SK-N-SH (cell line): ENCODE data around the gene SRF. TPM values are rescaled to one million over a fixed set of nuclear protein-coding genes. Genes with fewer than 3 reads are reported as not detected.

Experiments used
- CTCF ChIA-PET: fragments of 300-600, 350-600 bp; formaldehyde crosslinking; extraction: SDS; loops from one replicate; lab custom pipeline; 2021; lab: Yijun Ruan, JAX
- POLR2A ChIA-PET: fragments of 350-600 bp; sonication (Branson Sonifier 250); formaldehyde crosslinking; extraction: SDS; loops from one replicate; lab custom pipeline; 2020; ENCODE audit warnings: antibody characterized with exemption, inconsistent platforms; lab: Yijun Ruan, JAX
- DNase-seq: peaks from one replicate; pipeline ENCODE4 v3.0.0; 2012
- H2AFZ ChIP-seq: fragments of 200-600 bp; sonication (generic); 2 replicates; pipeline ENCODE4 v1.8.1; 2016; ENCODE audit warnings: antibody characterized with exemption, mild to moderate bottlenecking, low read depth
- H3F3A ChIP-seq: fragments of 200-600 bp; sonication (generic); replicated peaks from 2 replicates; pipeline ENCODE3; 2016; ENCODE audit warnings: antibody characterized with exemption, mild to moderate bottlenecking; ENCODE audit not compliant: insufficient read depth
- H3K27ac ChIP-seq, 2 experiments: fragments of 200-500 bp in 1 of 2; fragments of 200-600 bp in 1 of 2; sonication (Bioruptor generic) in 1 of 2; sonication (generic), shearing (Covaris generic) in 1 of 2; 2 replicates each; pipeline versions ENCODE4 v1.5.1 to v1.6.1; 2014 to 2016; ENCODE audit warnings: low read depth in 2 of 2, inconsistent platforms in 1 of 2, low read length in 1 of 2, mild to moderate bottlenecking in 1 of 2, mixed read lengths in 1 of 2
- H3K27me3 ChIP-seq: fragments of 200-600 bp; sonication (generic), shearing (Covaris generic); 2 replicates; pipeline ENCODE4 v1.6.1; 2016; ENCODE audit warnings: mixed run types; ENCODE audit not compliant: insufficient read depth
- H3K36me3 ChIP-seq, 2 experiments: fragments of 200-500 bp in 1 of 2; fragments of 200-600 bp in 1 of 2; sonication (Bioruptor generic) in 1 of 2; sonication (generic) in 1 of 2; replicated peaks in 1 of 2; 2 replicates each; pipeline versions ENCODE3 to v1.5.1; 2014 to 2016; ENCODE audit warnings: low read length in 1 of 2, mild to moderate bottlenecking in 1 of 2; ENCODE audit not compliant: insufficient read depth in 2 of 2, control insufficient read depth in 1 of 2
- H3K4me1 ChIP-seq, 2 experiments: fragments of 200-500 bp in 1 of 2; fragments of 200-600 bp in 1 of 2; sonication (Bioruptor generic) in 1 of 2; sonication (generic), shearing (Covaris generic) in 1 of 2; 2 replicates each; pipeline versions ENCODE4 v1.5.1 to v1.6.1; 2014 to 2016; ENCODE audit warnings: low read depth in 1 of 2, low read length in 1 of 2, mixed run types in 1 of 2; ENCODE audit not compliant: insufficient read depth in 2 of 2, control insufficient read depth in 1 of 2
- H3K4me2 ChIP-seq: fragments of 200-600 bp; sonication (generic), shearing (Covaris generic); 2 replicates; pipeline ENCODE4 v1.6.1; 2017; ENCODE audit warnings: mixed run types
- H3K4me3 ChIP-seq, 2 experiments: fragments of 200-500 bp in 1 of 2; fragments of 200-600 bp in 1 of 2; sonication (Bioruptor generic) in 1 of 2; sonication (generic), shearing (Covaris generic) in 1 of 2; 2 replicates each; pipeline versions ENCODE4 v1.5.1 to v1.8.1; 2014 to 2016; ENCODE audit warnings: low read depth in 2 of 2, inconsistent platforms in 1 of 2, low read length in 1 of 2, mild to moderate bottlenecking in 1 of 2, mixed read lengths in 1 of 2, moderate library complexity in 1 of 2
- H3K79me2 ChIP-seq: fragments of 200-600 bp; sonication (generic); 2 replicates; pipeline ENCODE4 v1.8.1; 2017; ENCODE audit warnings: mild to moderate bottlenecking; ENCODE audit not compliant: insufficient read depth
- H3K9ac ChIP-seq: fragments of 200-600 bp; sonication (generic); 2 replicates; pipeline ENCODE4 v1.6.1; 2017; ENCODE audit warnings: mixed run types
- H3K9me2 ChIP-seq: fragments of 200-600 bp; sonication (generic); 2 replicates; pipeline ENCODE4 v1.6.1; 2017; ENCODE audit warnings: mixed run types
- H3K9me3 ChIP-seq: fragments of 200-600 bp; sonication (generic); 2 replicates; pipeline ENCODE4 v1.6.1; 2017; ENCODE audit warnings: mixed run types, mild to moderate bottlenecking, moderate library complexity
- H4K20me1 ChIP-seq: fragments of 200-600 bp; sonication (generic); 2 replicates; pipeline ENCODE4 v1.6.1; 2017; ENCODE audit warnings: mild to moderate bottlenecking, mixed run types; ENCODE audit not compliant: insufficient read depth
- CHD2 ChIP-seq: fragments of 150-350 bp; IDR thresholded peaks from 2 replicates; pipeline ENCODE4 v1.6.1; 2018; ENCODE audit warnings: low read length; ENCODE audit not compliant: partially characterized antibody
- EP300 ChIP-seq, 2 experiments: IDR thresholded peaks; 2 replicates each; pipeline versions ENCODE4 v1.4.0 to v1.6.1; 2012; ENCODE audit warnings: borderline replicate concordance in 1 of 2, low read depth in 1 of 2, low read length in 1 of 2
- EZH2phosphoT487 ChIP-seq: fragments of 200-600 bp; sonication (generic); IDR thresholded peaks from 2 replicates; pipeline ENCODE4 v1.6.1; 2017; ENCODE audit warnings: low read depth, mixed run types, mild to moderate bottlenecking, antibody characterized with exemption, moderate library complexity, borderline replicate concordance
- FOXM1 ChIP-seq: IDR thresholded peaks from 2 replicates; pipeline ENCODE4 v1.4.0; 2012; ENCODE audit warnings: low read depth, mild to moderate bottlenecking
- GABPA ChIP-seq: IDR thresholded peaks from 2 replicates; pipeline ENCODE4 v1.4.0; 2012; ENCODE audit warnings: low read depth, mild to moderate bottlenecking
- GATA2 ChIP-seq: sonication (generic); formaldehyde crosslinking; IDR thresholded peaks from 2 replicates; pipeline ENCODE4 v1.5.0; 2020; ENCODE audit warnings: mild to moderate bottlenecking, missing genetic modification reagents
- JUND ChIP-seq: IDR thresholded peaks from 2 replicates; pipeline ENCODE4 v1.4.0; 2012
- MEF2A ChIP-seq: IDR thresholded peaks from 2 replicates; pipeline ENCODE4 v1.4.0; 2012; ENCODE audit warnings: low read depth, borderline replicate concordance
- POLR2AphosphoS5 ChIP-seq: IDR thresholded peaks from 2 replicates; pipeline ENCODE4 v1.6.1; 2012; ENCODE audit warnings: low read depth, low read length
- RXRA ChIP-seq: IDR thresholded peaks from 2 replicates; pipeline ENCODE4 v1.4.0; 2012; ENCODE audit warnings: low read depth, mild to moderate bottlenecking, borderline replicate concordance
- TAF1 ChIP-seq: IDR thresholded peaks from 2 replicates; pipeline ENCODE4 v1.6.1; 2012; ENCODE audit warnings: low read depth, mild to moderate bottlenecking, low read length, moderate library complexity, borderline replicate concordance
- YY1 ChIP-seq: IDR thresholded peaks from 2 replicates; pipeline ENCODE4 v1.4.0; 2012; ENCODE audit warnings: low read depth, mild to moderate bottlenecking
- WGBS: methylation state at CpG from one replicate; pipeline ENCODE4 v1.1.6; 2017; ENCODE audit warnings: low lambda C conversion rate; 5-methylcytosine and 5-hydroxymethylcytosine counted together
- polyA plus RNA-seq, 3 experiments: library from polyadenylated mRNA; depleted of rRNA; stranded (reverse); fragments of >200 nt; gene quantifications; 2 replicates each; pipeline ENCODE4 v1.2.3, GENCODE V29; 2012
- TF ChIP-seq, protein P1 (sequence below): IDR thresholded peaks from 2 replicates; pipeline ENCODE4 v1.4.0; 2012; ENCODE audit warnings: low read depth, borderline replicate concordance
- TF ChIP-seq, protein P2 (sequence below): IDR thresholded peaks from 2 replicates; pipeline ENCODE4 v1.4.0; 2012; ENCODE audit warnings: low read depth, borderline replicate concordance
- TF ChIP-seq, protein P3 (sequence below): IDR thresholded peaks from 2 replicates; pipeline ENCODE4 v1.4.0; 2012; ENCODE audit warnings: low read depth
- TF ChIP-seq, protein P4 (sequence below): IDR thresholded peaks from 2 replicates; pipeline ENCODE4 v1.6.1; 2012; ENCODE audit warnings: mild to moderate bottlenecking, low read depth, low read length, moderate library complexity
- TF ChIP-seq, protein P5 (sequence below): fragments of 150-350 bp; IDR thresholded peaks from 2 replicates; pipeline ENCODE4 v1.6.1; 2017; ENCODE audit warnings: antibody characterized with exemption, low read length, low read depth, borderline replicate concordance
- TF ChIP-seq, protein P6 (sequence below): fragments of 200-600 bp; sonication (generic); IDR thresholded peaks from 2 replicates; pipeline ENCODE4 v1.6.1; 2017; ENCODE audit warnings: antibody characterized with exemption, mild to moderate bottlenecking, moderate library complexity

The SRF gene
- polyA plus RNA-seq, 1 of the 3 experiments (the other 2 are of a cell fraction), result 31.7 TPM

DNA sequence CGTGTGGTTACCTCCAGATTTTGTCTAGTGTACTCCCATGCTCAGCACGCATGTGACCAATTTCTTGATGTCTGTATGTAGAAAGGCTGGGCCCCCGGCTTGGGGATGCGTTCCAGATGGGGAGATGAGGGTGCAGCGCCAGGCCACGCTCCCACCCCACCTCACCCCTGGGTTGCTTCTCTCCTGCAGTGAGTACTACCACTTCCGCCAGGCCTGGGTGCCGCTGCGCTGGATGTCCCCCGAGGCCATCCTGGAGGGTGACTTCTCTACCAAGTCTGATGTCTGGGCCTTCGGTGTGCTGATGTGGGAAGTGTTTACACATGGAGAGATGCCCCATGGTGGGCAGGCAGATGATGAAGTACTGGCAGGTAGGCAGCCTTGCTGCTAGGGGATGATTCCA lies 11.5 kb upstream of the SRF start:
- 90% methylated on average over 8 of the region's 11 CpGs for WGBS
- Histone ChIP-seq H4K20me1 (no peaks in the 10 kb centered on the region), H3K36me3 (peaks cover 13 to 17% of the 10 kb centered on the region in 2 experiments), H3K27me3 (no peaks in the 10 kb centered on the region), H3K9me2 (no peaks in the 10 kb centered on the region), H3K4me2 (no peak overlapping the region), H3K4me3 (no peak overlapping the region), H3K9ac (no peak overlapping the region), H3F3A (peaks cover 7% of the 10 kb centered on the region), H3K4me1 (peaks cover 0 to 2% of the 10 kb centered on the region in 2 experiments; a peak in 1 of 4 replicates), H3K27ac (peak overlapping the region in 1 of 2 experiments; percentile 13; a peak in 1 of 4 replicates), H3K79me2 (no peaks in the 10 kb centered on the region), H3K9me3 (no peaks in the 10 kb centered on the region), H2AFZ (no peak overlapping the region)
- ChIA-PET POLR2A (no interaction called here), CTCF (interaction anchor here (1.0 to 3.0 kb wide), 3 partner anchors 11 to 34 kb away, joined by 3 to 21 read pairs (median 4); no protein-coding TSS in a partner anchor)
- no peak for TF ChIP-seq POLR2AphosphoS5
- no peak for TF ChIP-seq GABPA
- peak; percentile 42 for DNase-seq

DNA sequence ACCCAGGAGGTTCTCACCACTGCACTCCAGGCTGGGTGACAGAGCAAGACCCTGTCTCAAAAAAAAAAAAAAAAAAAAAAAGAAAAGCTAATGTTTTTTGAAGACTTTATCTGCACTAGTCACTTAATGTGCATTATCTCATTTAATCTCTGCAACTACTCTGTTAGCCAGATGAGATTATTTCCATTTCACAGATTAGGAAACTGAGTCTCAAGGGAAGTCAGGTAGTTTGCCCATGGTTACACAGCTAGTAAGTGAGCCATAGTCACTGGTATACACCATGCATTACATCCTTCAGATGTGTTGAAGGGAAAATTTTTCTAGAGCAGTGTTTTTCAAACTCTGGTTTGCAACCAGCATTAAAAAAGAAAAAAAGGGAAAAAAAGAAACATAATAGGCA lies 7.2 kb upstream of the SRF start:
- H3K27me3 ChIP-seq, result no peaks in the 10 kb centered on the region
- H3K9me2 ChIP-seq, result no peaks in the 10 kb centered on the region
- H2AFZ ChIP-seq, result no peak overlapping the region
- peaks cover 13% of the 10 kb centered on the region in 2 experiments for H3K36me3 ChIP-seq
- ChIA-PET POLR2A (no interaction called here), CTCF (interaction anchor here (1.1 to 1.7 kb wide), 2 partner anchors 20 to 99 kb away, joined by 3 to 7 read pairs; no protein-coding TSS in a partner anchor)
- H3F3A ChIP-seq, result peaks cover 9% of the 10 kb centered on the region
- no peak overlapping the region for H3K4me2 ChIP-seq
- H3K27ac ChIP-seq, result no peak overlapping the region
- H3K9ac ChIP-seq, result no peak overlapping the region
- DNase-seq, result no peak
- peaks cover 0 to 6% of the 10 kb centered on the region in 2 experiments; a peak in 1 of 4 replicates for H3K4me1 ChIP-seq
- no peaks in the 10 kb centered on the region for H4K20me1 ChIP-seq
- no peaks in the 10 kb centered on the region for H3K79me2 ChIP-seq
- H3K9me3 ChIP-seq, result no peaks in the 10 kb centered on the region
- no peak overlapping the region for H3K4me3 ChIP-seq
- TF ChIP-seq RXRA (no peak), MEF2A (no peak), CHD2 (no peak), YY1 (no peak), GATA2 (CRISPR knock-in tag) (no peak), EZH2phosphoT487 (no peak), TAF1 (no peak), POLR2AphosphoS5 (no peak), JUND (no peak), FOXM1 (no peak), EP300 (IDR thresholded peaks at IDR 0.05; ENCODE audit: borderline replicate concordance in 1 of 2, low read depth in 1 of 2, low read length in 1 of 2) (no peak)
- TF ChIP-seq, protein P1, sequence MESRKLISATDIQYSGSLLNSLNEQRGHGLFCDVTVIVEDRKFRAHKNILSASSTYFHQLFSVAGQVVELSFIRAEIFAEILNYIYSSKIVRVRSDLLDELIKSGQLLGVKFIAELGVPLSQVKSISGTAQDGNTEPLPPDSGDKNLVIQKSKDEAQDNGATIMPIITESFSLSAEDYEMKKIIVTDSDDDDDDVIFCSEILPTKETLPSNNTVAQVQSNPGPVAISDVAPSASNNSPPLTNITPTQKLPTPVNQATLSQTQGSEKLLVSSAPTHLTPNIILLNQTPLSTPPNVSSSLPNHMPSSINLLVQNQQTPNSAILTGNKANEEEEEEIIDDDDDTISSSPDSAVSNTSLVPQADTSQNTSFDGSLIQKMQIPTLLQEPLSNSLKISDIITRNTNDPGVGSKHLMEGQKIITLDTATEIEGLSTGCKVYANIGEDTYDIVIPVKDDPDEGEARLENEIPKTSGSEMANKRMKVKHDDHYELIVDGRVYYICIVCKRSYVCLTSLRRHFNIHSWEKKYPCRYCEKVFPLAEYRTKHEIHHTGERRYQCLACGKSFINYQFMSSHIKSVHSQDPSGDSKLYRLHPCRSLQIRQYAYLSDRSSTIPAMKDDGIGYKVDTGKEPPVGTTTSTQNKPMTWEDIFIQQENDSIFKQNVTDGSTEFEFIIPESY, result no peak
- TF ChIP-seq, protein P2, sequence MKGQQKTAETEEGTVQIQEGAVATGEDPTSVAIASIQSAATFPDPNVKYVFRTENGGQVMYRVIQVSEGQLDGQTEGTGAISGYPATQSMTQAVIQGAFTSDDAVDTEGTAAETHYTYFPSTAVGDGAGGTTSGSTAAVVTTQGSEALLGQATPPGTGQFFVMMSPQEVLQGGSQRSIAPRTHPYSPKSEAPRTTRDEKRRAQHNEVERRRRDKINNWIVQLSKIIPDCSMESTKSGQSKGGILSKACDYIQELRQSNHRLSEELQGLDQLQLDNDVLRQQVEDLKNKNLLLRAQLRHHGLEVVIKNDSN, result no peak
- TF ChIP-seq, protein P3, sequence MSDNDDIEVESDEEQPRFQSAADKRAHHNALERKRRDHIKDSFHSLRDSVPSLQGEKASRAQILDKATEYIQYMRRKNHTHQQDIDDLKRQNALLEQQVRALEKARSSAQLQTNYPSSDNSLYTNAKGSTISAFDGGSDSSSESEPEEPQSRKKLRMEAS, result no peak
- TF ChIP-seq, protein P4, sequence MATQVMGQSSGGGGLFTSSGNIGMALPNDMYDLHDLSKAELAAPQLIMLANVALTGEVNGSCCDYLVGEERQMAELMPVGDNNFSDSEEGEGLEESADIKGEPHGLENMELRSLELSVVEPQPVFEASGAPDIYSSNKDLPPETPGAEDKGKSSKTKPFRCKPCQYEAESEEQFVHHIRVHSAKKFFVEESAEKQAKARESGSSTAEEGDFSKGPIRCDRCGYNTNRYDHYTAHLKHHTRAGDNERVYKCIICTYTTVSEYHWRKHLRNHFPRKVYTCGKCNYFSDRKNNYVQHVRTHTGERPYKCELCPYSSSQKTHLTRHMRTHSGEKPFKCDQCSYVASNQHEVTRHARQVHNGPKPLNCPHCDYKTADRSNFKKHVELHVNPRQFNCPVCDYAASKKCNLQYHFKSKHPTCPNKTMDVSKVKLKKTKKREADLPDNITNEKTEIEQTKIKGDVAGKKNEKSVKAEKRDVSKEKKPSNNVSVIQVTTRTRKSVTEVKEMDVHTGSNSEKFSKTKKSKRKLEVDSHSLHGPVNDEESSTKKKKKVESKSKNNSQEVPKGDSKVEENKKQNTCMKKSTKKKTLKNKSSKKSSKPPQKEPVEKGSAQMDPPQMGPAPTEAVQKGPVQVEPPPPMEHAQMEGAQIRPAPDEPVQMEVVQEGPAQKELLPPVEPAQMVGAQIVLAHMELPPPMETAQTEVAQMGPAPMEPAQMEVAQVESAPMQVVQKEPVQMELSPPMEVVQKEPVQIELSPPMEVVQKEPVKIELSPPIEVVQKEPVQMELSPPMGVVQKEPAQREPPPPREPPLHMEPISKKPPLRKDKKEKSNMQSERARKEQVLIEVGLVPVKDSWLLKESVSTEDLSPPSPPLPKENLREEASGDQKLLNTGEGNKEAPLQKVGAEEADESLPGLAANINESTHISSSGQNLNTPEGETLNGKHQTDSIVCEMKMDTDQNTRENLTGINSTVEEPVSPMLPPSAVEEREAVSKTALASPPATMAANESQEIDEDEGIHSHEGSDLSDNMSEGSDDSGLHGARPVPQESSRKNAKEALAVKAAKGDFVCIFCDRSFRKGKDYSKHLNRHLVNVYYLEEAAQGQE, result no peak
- TF ChIP-seq, protein P5, sequence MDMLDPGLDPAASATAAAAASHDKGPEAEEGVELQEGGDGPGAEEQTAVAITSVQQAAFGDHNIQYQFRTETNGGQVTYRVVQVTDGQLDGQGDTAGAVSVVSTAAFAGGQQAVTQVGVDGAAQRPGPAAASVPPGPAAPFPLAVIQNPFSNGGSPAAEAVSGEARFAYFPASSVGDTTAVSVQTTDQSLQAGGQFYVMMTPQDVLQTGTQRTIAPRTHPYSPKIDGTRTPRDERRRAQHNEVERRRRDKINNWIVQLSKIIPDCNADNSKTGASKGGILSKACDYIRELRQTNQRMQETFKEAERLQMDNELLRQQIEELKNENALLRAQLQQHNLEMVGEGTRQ, result no peak
- TF ChIP-seq, protein P6, sequence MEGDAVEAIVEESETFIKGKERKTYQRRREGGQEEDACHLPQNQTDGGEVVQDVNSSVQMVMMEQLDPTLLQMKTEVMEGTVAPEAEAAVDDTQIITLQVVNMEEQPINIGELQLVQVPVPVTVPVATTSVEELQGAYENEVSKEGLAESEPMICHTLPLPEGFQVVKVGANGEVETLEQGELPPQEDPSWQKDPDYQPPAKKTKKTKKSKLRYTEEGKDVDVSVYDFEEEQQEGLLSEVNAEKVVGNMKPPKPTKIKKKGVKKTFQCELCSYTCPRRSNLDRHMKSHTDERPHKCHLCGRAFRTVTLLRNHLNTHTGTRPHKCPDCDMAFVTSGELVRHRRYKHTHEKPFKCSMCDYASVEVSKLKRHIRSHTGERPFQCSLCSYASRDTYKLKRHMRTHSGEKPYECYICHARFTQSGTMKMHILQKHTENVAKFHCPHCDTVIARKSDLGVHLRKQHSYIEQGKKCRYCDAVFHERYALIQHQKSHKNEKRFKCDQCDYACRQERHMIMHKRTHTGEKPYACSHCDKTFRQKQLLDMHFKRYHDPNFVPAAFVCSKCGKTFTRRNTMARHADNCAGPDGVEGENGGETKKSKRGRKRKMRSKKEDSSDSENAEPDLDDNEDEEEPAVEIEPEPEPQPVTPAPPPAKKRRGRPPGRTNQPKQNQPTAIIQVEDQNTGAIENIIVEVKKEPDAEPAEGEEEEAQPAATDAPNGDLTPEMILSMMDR, result no peak
